ENCODE measurements around the gene GLP2R.
"Not testable (repeated sequence)": the region's sequence is repeated elsewhere in the genome, so short reads cannot be mapped to it uniquely, and the experiment has no call there.

Gene GLP2R, protein sequence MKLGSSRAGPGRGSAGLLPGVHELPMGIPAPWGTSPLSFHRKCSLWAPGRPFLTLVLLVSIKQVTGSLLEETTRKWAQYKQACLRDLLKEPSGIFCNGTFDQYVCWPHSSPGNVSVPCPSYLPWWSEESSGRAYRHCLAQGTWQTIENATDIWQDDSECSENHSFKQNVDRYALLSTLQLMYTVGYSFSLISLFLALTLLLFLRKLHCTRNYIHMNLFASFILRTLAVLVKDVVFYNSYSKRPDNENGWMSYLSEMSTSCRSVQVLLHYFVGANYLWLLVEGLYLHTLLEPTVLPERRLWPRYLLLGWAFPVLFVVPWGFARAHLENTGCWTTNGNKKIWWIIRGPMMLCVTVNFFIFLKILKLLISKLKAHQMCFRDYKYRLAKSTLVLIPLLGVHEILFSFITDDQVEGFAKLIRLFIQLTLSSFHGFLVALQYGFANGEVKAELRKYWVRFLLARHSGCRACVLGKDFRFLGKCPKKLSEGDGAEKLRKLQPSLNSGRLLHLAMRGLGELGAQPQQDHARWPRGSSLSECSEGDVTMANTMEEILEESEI

DNA sequence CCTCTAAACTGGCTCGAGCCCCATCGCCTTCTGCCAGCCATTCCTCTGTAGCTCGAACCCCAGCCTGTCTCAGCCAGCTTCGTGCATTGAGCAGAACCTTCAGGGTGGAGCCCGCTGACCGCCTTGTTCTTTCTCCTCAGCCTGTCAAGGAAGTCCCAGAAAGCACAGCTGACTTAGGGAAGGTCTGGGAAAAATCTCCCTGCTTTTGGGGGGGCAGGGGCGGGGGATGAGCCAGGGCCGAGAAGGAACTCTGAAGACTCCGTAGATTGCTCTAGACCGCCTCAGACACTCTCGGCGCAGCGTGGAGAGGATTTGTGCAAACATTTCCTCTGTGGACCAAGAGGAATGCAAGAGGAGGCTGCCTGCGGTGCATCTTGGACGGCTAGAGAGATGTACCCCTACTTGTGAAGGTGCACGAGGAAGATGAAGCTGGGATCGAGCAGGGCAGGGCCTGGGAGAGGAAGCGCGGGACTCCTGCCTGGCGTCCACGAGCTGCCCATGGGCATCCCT lies at the start of gene GLP2R:
GLP2R (plus strand) TSS at position 284 of the 510 bp plus-strand sequence; CDS start at position 424, 140 bp downstream.
- DNase-seq = no peak

DNA sequence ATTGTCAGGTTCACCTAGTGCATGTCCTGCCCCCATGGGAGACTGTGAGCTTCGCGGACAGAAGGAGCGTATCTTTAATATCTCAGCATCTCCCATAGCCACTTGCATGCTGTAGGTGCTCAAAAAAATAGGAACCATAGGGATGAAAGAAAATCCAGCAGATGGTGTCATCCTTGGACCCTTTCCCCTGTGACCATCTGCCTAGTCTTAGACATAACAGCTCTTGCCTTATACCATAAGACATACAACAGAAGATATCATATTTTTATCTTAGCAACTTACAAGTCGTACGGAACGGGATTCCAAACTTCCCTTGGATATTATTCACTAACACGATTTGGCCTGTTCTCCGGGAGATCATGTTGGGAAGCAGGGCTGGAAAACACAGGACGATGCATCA lies 48.8 kb upstream of the GLP2R start:
- no peak for DNase-seq

DNA sequence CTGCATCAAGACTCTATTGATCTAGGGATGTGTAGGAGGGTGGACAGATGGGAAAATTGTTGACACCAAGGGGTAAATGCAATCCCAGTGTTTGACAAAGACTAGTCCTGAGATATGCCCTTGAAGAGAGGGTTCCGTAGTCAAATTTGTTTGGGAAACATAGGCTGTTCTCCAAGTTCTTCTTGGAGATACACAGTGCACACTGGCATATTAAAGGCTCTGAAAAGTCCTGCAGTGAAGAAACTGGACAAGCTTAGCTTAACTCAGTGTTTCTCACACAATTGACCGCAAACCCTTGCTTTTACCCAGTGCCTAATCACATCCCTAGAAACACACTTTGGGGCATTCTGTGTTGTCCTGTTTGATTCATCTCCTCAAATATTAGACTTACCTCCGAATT lies 45.2 kb upstream of the GLP2R start:
- no peak for DNase-seq

DNA sequence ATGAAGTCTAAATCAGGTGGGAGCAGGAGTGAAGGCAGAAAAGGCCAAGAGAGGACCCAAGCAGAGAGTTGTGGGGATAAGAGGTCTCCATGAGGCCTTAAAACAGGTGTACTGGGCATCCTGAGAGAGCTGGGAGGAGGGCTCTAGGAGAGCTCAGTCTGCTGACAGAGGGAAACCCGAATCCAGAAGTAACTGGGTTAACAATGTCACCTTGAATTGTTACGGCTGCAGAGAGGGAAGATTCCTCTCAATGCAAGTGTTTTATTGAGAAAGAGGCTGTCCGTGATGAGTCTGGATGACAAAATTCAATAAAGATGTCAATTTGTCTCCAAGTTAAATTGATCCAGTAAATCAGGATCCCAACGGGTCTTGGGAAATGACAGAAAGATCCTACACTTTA lies 42.7 kb upstream of the GLP2R start:
- no peak for DNase-seq

DNA sequence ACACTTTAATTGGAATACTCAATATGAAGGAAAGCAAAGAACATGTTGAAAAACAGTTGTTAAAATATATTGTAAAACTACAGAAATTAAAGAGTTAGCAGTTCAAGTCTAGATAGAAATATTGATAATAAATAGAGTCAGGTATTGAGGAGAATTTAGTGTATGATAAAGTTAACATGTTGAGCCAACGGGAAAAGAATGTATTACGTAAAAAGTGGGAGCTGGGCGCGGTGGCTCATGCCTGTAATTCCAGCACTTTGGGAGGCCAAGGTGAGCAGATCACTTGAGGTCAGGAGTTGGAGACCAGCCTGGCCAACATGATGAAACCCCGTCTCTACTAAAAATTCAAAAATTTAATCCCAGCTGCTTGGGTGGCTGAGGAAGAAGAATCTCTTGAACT lies 42.3 kb upstream of the GLP2R start:
- not testable (repeated sequence) for DNase-seq

DNA sequence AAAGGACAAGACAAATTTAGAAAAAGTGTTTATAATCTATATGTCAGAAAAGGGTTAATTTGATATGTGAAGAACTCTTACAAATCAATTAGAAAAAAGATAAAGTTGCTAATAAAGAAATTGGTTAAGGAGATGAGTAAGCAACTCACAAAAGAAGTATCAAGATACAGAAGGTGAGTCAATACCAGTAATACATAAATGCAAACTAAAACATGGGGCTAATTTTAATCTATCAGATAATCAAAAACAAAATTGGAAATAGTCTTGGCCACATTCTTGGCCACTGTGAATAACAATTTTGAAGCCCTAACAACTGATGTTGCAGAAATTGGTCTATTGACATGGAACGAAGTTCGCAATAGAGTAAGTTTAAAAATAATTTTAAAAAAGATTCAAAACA lies 41.2 kb upstream of the GLP2R start:
- DNase-seq = no peak

DNA sequence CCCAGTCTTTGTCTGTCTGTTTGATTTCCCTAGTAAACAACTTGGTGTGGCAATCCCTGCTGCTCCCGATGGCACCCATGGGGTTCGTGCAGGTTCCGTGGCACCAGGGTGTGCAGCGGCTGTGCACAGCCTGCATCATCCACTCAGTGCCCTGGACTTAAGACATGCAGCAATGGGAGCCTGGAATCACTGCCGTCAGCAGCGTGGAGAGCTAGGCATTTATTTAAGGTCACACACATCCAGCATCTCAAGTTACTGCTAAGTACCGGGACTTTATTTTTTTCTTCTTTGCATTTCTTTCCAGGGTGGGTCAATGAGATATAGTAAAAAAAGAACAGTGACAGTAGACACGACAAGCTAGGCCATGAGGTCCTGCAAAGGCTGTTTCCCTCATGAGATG lies 37.1 kb upstream of the GLP2R start:
- no peak for DNase-seq

DNA sequence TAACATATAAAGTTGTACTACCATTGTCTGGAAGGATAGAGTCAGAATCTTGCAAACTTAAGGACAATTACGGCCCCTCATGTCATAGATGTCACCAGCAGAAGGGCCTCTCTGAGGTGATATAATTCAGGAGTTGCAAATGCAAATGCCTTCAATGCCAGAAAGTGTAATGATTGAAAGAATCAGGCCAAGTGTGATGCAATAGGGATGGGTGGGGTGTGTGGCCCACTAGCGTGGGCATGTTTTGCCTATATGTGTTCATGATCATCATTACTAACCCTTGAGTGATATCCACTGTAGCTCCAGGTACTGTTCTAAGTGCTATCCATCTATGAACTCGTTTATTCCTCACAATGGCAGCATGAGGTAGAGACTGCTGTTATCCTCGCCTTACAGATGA lies 35.4 kb upstream of the GLP2R start:
- DNase-seq = no peak

DNA sequence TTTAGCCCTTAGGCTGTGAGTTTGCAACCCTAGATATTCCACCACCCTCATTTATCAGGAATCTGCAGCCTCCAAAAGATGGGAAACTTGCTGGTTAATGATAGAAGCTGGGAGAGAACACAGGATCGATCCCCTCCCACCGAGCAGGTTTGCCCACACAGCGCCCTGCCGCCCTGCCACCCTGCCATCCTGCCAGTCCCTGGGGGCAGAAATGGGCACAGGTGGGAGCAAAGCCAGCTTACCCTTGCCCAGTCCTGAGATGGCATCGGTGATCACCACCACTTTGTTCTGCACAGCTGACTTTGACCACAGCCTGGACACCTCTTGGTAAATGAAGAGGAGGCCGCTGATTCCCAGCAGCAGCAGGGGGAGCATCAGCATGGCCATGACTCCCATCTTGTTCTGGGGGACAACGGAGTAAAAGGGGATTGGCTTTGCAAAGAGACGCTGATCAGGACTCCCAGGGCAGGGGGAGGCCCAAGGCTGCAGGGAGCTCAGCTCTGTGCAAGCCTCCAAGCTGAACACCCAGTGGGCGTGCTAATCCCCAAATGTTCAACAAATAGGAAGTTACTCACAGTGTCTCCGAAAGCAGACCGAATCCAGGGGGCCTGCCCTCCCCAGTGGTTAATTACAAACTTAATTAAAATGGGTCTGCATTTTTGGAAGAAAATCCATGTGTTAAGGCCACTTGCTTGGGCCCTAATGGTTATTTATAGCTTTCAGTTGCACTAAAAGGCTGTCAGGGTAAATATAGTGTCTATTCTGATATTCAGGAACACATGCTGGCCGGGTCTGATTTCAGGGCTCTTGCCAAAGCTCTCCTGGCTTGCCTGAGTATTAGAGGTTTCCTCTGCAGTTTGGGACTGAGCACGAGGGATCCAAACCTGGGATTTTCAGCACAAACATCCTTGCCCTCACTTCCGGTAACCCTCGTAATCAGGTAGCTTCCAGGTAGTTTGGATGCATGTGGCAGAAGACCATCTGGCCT lies 34.5 kb upstream of the GLP2R start, which contains the start of gene DHRS7C:
DHRS7C (minus strand) TSS at position 704 of the 988 bp plus-strand sequence; CDS start at position 396, 308 bp downstream.
- DNase-seq = peak in 2 of 56 donors; percentile 11 to 14

DNA sequence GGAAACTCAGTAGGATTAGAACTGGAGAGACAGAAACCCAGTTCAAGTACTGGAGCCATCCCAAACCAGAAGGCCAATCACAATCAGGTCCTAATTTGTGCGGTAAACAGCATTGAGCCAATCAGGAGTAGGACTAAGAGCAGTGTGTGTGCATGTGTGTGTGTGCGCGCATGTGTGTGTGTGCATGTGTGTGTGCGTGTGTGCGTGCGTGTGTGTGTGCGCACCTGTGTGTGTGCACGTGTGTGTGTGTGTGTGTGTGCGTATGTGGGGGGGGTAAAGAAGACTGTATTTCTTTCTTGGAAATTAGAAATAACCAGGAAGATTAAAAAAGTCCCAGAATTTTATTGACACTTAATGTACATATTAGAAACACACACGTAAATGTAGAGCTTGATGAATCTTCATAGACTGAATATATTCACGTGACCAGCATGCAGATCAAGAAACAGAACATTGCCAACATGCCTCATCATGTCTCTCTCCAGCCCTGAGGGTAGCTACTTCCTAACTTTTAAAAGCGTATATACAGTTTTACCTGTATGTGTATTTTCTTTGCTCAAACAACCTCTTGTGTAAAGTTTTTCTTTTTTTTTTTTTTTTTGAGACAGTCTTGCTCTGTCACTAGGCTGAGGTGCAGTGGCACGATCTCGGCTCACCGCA lies 33.4 kb upstream of the GLP2R start:
- no peak for DNase-seq

DNA sequence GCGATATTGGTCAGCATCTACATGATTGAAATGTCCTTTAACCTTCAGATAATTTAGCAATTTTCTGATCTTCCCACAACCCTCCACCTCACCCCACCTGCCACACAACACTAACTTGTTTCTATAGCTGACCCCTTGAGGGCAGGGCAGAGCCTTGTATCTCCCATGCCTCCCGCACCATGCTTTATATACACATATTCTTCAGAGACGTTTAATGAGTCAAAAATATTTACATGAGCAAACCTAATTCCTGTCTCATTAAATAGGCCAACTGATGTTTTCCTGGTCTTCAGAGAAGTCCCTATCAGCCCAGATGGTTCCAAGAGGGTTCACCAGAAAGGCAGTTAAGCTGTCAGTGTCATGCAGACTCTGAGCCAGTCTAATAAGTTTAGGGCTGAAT lies 27.7 kb upstream of the GLP2R start:
- no peak for DNase-seq

DNA sequence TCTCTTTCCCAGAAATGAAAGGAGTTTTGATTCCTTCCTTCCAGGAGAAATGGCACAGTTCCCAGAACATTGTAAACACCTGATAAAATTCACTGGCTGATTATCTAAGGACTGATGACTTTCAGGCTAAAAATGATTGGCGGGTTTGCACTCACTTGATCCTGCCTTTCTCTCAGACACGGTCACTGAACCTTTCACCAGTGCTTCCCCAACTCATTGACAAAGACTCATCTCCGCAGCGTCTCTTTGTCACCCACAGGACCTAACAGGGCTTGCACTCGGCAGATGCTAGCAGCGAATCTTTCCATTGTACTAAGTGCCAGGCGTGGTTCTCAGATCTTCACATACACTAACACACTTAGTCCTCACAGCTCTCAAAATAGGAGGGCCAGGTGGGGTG lies 27.0 kb upstream of the GLP2R start:
- DNase-seq = no peak

DNA sequence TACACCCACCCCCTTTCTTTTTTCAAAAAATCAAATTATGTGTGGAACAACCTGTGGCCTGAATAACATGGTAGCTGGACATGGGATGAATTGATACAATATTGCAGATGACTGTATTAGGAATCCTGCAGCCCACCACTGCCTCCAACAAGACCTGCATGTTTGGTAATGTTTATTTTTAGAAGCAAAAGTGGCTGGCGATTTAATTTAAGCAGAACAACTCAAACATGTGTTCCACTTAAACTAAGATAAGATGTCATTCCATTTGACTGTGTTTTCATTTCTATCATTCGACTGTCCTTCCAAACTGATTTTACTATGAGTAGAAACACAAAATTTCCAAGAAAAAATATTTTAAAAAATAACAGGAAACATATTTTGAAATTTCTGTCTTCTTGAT lies 24.2 kb upstream of the GLP2R start:
- DNase-seq = no peak

DNA sequence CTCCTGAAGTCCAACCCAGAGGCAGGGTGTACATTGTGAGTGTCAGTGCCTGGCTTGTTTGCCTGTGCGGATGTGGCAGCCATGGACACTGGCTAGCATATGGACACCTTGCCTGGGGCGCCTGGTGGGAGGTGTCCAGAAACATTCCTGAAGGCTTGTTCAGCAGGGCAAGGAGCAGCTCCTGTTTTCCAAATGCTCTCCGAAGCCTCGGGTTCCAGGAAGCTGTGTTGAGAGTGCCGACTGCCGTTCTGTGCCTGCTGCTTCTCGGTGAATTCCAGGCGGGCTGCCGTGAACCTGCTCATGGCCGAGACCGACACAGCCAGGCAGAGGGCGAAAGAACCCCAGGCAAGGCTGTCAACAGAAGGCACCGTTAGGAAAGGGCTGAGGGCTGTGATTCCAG lies 23.4 kb upstream of the GLP2R start:
- no peak for DNase-seq

DNA sequence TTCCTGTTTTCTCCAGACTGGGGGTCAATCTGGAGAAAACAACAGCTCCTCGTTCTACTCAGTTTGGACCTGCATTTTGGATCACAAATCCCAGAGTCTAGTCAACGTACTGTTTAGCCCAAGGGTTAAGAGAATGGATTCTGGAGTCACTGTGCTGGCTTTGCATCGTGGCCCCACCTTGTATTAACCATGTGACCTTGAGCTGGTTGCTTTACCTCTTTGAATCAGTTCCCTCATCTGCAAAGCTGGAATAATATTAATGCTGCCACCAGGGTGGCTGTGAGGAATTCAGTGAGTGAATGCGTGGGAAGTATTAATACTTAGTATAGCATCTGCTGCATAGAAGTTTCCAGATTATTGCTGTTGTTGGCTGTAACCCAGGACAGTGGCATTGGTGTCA lies 23.0 kb upstream of the GLP2R start:
- no peak for DNase-seq

DNA sequence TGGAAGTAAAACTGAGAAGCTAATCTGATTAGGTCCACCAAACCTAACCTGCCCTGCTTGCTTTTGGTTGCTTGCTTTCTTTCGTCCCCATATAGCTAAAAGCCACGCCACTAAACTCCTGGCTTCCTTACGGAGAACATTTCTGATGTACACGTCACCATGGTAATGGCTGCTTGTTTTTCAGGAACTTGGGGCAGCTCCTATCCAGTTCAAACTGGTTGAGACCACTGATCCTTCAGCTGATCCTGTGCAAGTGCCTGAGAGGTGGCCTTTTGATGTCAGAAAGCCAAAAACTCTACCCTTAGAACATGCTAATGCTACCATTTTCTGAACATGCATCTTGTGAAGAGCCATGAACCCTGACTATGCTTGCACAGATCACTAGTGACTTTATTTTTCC lies 20.0 kb upstream of the GLP2R start:
- no peak for DNase-seq

DNA sequence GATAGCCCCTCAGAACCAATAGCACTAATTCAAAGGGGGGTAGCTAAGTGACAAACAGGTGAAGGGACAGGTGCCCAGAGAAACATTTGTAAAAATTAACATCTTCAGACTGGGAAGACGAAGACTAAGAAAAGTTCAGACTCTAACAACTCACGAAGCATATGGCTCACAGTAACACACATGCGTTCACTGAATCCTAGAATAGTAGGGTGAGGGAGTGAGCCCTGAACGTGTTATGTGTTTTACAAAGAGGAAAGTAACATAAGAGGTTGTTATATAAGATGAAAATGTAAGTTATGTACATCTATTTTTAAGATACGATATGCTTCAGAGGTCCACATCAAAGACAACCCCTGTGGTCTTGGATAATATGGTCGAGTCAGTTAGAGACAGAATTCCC lies 19.0 kb upstream of the GLP2R start:
- DNase-seq = peak in 2 of 56 donors; percentile 5 to 12

DNA sequence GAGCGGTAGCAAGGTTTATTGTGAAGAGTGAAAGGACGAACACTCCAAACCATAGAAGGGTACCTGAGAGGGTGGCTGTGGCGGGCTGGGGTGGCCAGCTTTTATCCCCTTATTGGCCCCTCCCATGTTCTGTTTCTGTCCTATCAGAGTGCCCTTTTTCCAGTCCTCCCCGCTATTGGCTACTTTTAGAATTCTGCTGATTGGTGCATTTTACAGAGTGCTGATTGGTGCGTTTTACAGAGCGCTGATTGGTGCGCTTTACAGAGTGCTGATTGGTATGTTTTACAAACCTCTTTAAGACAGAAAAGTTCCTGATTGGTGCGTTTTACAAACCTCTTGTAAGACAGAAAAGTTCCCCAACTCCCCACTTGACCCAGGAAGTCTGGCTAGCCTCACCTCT lies 16.3 kb upstream of the GLP2R start:
- DNase-seq = no peak

DNA sequence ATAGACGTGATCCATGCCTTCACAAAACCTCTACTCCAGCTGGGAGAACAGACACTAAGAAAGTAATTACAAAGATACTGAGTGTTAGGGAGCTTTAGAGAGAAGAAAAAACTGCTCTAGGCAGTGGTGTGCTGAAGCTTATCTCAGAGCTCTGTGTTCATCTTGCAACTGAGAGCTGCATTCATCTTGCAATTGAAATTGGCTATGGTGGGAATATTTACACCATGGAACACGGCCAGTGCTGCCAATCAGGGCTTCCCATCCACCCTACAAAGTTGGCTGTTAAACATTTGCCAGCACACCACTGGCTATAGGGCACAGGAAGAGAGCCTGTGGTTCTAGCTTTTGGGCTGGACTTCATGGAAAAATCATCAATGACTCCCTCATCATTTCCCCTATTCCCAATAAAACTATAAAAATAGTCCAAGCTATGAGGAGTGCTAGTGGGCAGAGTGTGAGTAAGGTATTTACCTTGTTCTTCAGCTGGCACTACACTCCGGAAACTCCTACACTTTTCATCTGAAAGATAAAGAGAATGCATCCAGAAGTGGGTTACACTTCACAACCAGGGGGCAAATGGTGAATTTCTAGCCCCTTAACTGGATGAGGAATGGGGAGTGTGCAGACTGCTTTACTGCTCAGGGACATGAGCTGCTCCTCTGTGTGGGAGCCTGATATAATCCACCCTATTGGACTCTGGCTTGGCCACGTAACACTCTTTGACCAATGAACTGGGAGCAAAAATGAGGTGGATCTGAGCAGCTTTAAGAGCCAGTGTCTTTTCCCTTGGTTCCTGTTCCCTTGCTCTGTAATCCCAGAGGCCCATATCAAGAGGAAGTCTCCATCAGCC lies 15.4 kb upstream of the GLP2R start:
- DNase-seq = no peak

DNA sequence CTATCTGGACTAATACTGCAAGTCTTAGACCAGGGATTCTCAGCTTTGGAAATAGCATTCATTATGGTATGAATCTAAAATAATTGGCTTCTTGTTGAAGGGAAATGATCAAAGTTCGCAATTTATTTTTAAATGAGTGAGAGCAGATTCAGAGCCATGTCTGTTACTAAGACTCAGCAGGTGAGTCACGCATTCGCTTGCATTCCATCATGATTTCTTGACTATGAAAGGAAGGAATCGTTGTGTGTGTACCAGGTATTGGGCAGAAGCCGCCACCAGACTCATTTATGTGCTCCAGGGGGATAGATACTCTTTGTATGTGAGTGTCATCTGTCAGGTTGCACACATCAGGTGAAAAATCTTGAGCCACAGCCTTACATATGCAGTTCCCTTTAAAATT lies 14.6 kb upstream of the GLP2R start:
- DNase-seq = no peak
